BJ (cell line): ENCODE measurements around the gene SLC6A6. TPM values are rescaled to one million over a fixed set of nuclear protein-coding genes. Genes with fewer than 3 reads are reported as not detected.

Source experiments
- CTCF ChIA-PET: fragments of 350-600 bp; formaldehyde crosslinking; extraction: SDS; loops from one replicate; lab custom pipeline; 2021; ENCODE audit warnings: antibody characterized with exemption, inconsistent platforms; lab: Yijun Ruan, JAX
- POLR2A ChIA-PET: fragments of 300-600 bp; sonication (Branson Sonifier 250); formaldehyde crosslinking; extraction: SDS; loops from one replicate; lab custom pipeline; 2021; ENCODE audit warnings: antibody characterized with exemption; lab: Charles Lee
- DNase-seq: peaks from one replicate; pipeline ENCODE4 v3.0.0-alpha.2; 2011; ENCODE audit warnings: low read depth
- H3K27me3 ChIP-seq: 2 replicates; pipeline ENCODE4 v1.6.0; 2011; ENCODE audit warnings: low read length; ENCODE audit not compliant: control insufficient read depth, insufficient read depth
- H3K36me3 ChIP-seq: 2 replicates; pipeline ENCODE4 v1.5.1; 2011; ENCODE audit warnings: low read length; ENCODE audit not compliant: control insufficient read depth, insufficient read depth
- H3K4me3 ChIP-seq: 2 replicates; pipeline ENCODE4 v1.5.1; 2011; ENCODE audit warnings: low read depth, mild to moderate bottlenecking, control low read depth, low read length
- CTCF ChIP-seq: IDR thresholded peaks from 2 replicates; pipeline ENCODE4 v1.5.1; 2011; ENCODE audit warnings: low read depth, mild to moderate bottlenecking, control low read depth, inconsistent platforms, low read length, moderate library complexity; ENCODE audit not compliant: insufficient read depth
- polyA plus RNA-seq: library from polyadenylated mRNA; depleted of rRNA; stranded (reverse); fragments of >200 nt; gene quantifications from 2 replicates; pipeline ENCODE4 v1.2.3, GENCODE V29; 2011

Gene SLC6A6
- polyA plus RNA-seq, 1 experiment = 114 TPM

GRCh38 chr3:14397940-14398796 lies 4.2 kb upstream of the SLC6A6 start:
- ChIA-PET POLR2A (interaction anchor here (0.6 kb wide), 1 partner anchor 38 kb away, joined by 6 read pairs; no protein-coding TSS in a partner anchor), CTCF (interaction anchor here (0.7 to 1.3 kb wide), 3 partner anchors 50 to 195 kb away, joined by 3 to 6 read pairs (median 3); no protein-coding TSS in a partner anchor)
- Histone ChIP-seq H3K36me3 (no peaks in the 10 kb centered on the region), H3K4me3 (no peak overlapping the region), H3K27me3 (no peaks in the 10 kb centered on the region; the same call in 1 of the 2 replicates)
- DNase-seq = no peak
- no peak for TF ChIP-seq CTCF

GRCh38 chr3:14398797-14399106 lies 3.7 kb upstream of the SLC6A6 start:
- Histone ChIP-seq H3K36me3 (0 out of 2 replicates have a peak, but pooled peaks cover 1% of the 10 kb centered on the region), H3K27me3 (no peaks in the 10 kb centered on the region; the same call in 1 of the 2 replicates), H3K4me3 (no peak overlapping the region)
- CTCF ChIA-PET = interaction anchor here (1.3 kb wide), 2 partner anchors 50 to 195 kb away, joined by 3 to 6 read pairs; no protein-coding TSS in a partner anchor
- no peak for DNase-seq
- no peak for TF ChIP-seq CTCF
- POLR2A ChIA-PET = interaction anchor here (0.6 kb wide), 1 partner anchor 37 kb away, joined by 6 read pairs; no protein-coding TSS in a partner anchor

GRCh38 chr3:14401692-14402303 lies 608 bp upstream of the SLC6A6 start:
- no peak for TF ChIP-seq CTCF
- H3K4me3 ChIP-seq = peak overlapping the region; percentile 99; the same call in 1 of the 2 replicates
- DNase-seq = no peak
- POLR2A ChIA-PET = interaction anchor here (0.6 kb wide), 1 partner anchor 14 kb away, joined by 4 read pairs; no protein-coding TSS in a partner anchor
- CTCF ChIA-PET = interaction anchor here (0.9 to 2.6 kb wide), 6 partner anchors 9 to 198 kb away, joined by 3 to 7 read pairs (median 4); no protein-coding TSS in a partner anchor
- H3K36me3 ChIP-seq = peaks cover 5% of the 10 kb centered on the region
- H3K27me3 ChIP-seq = no peaks in the 10 kb centered on the region; the same call in 1 of the 2 replicates

- POLR2A ChIA-PET = no interaction called here
- CTCF ChIA-PET = interaction anchor here (0.8 to 3.1 kb wide), 4 partner anchors 9 to 200 kb away, joined by 3 to 14 read pairs (median 6); no protein-coding TSS in a partner anchor
These were observed 1.3 kb downstream of the SLC6A6 start for GRCh38 chr3:14403619-14404155.

More at GRCh38 chr3:14403619-14404155, 1.3 kb downstream of the SLC6A6 start:
- no peak for DNase-seq
- no peak for TF ChIP-seq CTCF
- Histone ChIP-seq H3K27me3 (no peaks in the 10 kb centered on the region), H3K4me3 (peak overlapping the region; percentile 99), H3K36me3 (peaks cover 5% of the 10 kb centered on the region)
